Measurements from ENCODE around the gene EARS2. TPM values are rescaled to one million over a fixed set of nuclear protein-coding genes. Genes with fewer than 3 reads are reported as not detected.

EARS2 gene
- total RNA-seq, 1 experiment from 2014 or later: 32.8 TPM

DNA sequence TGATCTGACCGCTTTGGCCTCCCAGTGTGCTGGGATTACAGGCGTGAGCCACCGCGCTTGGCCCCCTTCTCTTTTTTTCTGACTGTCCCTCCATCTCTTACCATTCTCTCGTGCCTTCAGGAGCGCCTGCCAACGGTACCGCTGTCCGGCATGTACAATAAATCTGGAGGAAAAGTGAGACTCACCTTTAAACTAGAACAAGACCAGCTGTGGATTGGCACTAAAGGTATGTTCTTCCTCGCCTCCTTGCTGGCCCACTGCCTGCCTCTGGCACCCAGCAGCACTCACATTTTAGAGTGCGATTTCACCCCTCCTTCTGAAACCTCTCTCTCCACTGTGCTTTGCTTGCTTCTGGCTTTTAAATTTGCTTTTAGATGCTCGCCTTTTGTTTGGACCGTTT, 5.4 kb upstream of the EARS2 start:
- DNase-seq (ENCODE audit: unreplicated experiment): no peak
- no peaks in the 10 kb centered on the region for H3K9me3 Mint-ChIP-seq (ENCODE audit: unreplicated experiment)
- BruUV-seq (replicated peaks): no TSS peak
- intact Hi-C loops (cut with micrococcal nuclease): no loop called here
- ChIA-PET POLR2A (no interaction called here), CTCF (no interaction called here)
- no peak overlapping the region for H3K4me3 Mint-ChIP-seq (ENCODE audit: unreplicated experiment)
- TF ChIP-seq, protein P1, sequence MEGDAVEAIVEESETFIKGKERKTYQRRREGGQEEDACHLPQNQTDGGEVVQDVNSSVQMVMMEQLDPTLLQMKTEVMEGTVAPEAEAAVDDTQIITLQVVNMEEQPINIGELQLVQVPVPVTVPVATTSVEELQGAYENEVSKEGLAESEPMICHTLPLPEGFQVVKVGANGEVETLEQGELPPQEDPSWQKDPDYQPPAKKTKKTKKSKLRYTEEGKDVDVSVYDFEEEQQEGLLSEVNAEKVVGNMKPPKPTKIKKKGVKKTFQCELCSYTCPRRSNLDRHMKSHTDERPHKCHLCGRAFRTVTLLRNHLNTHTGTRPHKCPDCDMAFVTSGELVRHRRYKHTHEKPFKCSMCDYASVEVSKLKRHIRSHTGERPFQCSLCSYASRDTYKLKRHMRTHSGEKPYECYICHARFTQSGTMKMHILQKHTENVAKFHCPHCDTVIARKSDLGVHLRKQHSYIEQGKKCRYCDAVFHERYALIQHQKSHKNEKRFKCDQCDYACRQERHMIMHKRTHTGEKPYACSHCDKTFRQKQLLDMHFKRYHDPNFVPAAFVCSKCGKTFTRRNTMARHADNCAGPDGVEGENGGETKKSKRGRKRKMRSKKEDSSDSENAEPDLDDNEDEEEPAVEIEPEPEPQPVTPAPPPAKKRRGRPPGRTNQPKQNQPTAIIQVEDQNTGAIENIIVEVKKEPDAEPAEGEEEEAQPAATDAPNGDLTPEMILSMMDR (IDR thresholded peaks at IDR 0.05; ENCODE audit: unreplicated experiment): no peak
- H3K27ac Mint-ChIP-seq (ENCODE audit: low read depth, unreplicated experiment): no peak overlapping the region
- H3K36me3 Mint-ChIP-seq (ENCODE audit: insufficient read depth, unreplicated experiment): peaks cover 75% of the 10 kb centered on the region
- peaks cover 4% of the 10 kb centered on the region for H3K4me1 Mint-ChIP-seq (ENCODE audit: insufficient read depth, unreplicated experiment)
- H3K27me3 Mint-ChIP-seq (ENCODE audit: insufficient read depth, unreplicated experiment): no peaks in the 10 kb centered on the region

DNA sequence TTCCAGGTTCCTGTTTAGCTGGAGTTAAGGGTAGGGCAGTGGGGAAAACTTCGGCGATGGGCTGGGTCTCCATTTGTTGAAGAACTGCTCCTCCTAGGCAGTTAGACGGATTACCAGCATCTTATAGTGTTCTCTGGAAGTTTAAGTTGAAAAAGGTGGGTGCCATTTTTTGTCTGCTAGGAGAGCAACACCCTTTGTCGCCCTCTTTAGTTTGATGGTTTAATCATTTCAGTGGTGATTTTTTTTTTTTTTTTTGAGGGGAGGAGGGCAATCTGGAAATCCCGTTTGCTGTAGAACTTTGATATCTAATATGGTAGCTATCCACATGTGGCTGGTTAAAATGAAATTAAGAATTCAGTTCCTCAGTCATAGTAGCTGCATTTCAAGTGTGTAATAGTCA, 4.4 kb upstream of the EARS2 start:
- no peaks in the 10 kb centered on the region for H3K9me3 Mint-ChIP-seq (ENCODE audit: unreplicated experiment)
- no peaks in the 10 kb centered on the region for H3K27me3 Mint-ChIP-seq (ENCODE audit: insufficient read depth, unreplicated experiment)
- peaks cover 10% of the 10 kb centered on the region for H3K4me1 Mint-ChIP-seq (ENCODE audit: insufficient read depth, unreplicated experiment)
- peaks cover 71% of the 10 kb centered on the region for H3K36me3 Mint-ChIP-seq (ENCODE audit: insufficient read depth, unreplicated experiment)
- no peak for DNase-seq (ENCODE audit: unreplicated experiment)
- POLR2A ChIA-PET: no interaction called here
- TF ChIP-seq, protein P1 (IDR thresholded peaks at IDR 0.05; ENCODE audit: unreplicated experiment): no peak
- CTCF ChIA-PET: interaction anchor here (0.7 kb wide), 2 partner anchors 35 to 239 kb away, joined by 3 read pairs; no protein-coding TSS in a partner anchor
- BruUV-seq (replicated peaks): no TSS peak
- H3K27ac Mint-ChIP-seq (ENCODE audit: low read depth, unreplicated experiment): no peak overlapping the region
- no peak overlapping the region for H3K4me3 Mint-ChIP-seq (ENCODE audit: unreplicated experiment)
- intact Hi-C loops (cut with micrococcal nuclease): no loop called here

DNA sequence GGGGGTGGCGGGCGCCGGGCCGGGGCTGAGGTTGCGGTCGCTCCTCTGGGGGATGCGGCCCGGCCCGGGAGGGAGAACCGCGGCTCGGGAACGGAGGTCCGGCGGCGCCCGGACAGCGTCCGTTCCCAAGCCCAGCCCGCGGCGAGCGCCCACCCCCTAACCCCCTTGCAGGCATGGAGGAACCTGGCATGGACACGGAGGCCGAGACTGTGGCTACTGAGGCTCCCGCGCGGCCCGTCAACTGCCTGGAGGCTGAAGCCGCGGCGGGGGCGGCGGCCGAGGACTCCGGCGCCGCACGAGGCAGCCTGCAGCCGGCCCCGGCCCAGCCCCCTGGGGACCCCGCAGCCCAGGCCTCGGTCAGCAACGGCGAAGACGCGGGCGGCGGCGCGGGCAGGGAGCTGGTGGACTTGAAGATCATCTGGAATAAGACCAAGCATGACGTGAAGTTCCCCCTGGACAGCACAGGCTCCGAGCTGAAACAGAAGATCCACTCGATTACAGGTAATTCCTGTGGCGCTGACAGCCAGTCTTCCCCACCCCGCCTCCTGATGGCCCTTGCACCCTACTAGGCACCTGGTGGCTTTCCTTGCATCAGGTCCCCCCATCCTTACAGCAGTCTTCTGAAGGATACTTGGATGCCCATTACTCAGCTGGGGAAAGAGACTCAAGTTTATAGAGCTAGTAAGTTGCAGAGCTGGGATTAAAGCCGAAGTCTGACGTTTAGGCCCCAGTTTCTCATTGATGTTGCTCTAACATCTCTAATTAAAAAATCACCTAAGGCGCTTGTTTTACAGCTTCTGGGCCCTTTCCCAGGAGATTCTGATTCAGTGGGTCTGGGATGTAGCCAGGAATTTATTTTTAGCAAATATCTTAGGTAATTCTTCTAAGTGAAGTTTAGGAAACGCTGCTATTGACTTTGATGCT, 891 bp upstream of the EARS2 start:
- Mint-ChIP-seq H3K36me3 (ENCODE audit: insufficient read depth, unreplicated experiment) (peaks cover 36% of the 10 kb centered on the region), H3K4me1 (ENCODE audit: insufficient read depth, unreplicated experiment) (peaks cover 10% of the 10 kb centered on the region), H3K9me3 (ENCODE audit: unreplicated experiment) (no peaks in the 10 kb centered on the region), H3K27ac (ENCODE audit: low read depth, unreplicated experiment) (peak overlapping the region; percentile 88), H3K27me3 (ENCODE audit: insufficient read depth, unreplicated experiment) (no peaks in the 10 kb centered on the region), H3K4me3 (ENCODE audit: unreplicated experiment) (peak overlapping the region; percentile 96)
- no TSS peak for BruUV-seq (replicated peaks)
- intact Hi-C loops (cut with micrococcal nuclease): loop anchor here (1.0 to 2.0 kb wide), 4 partner anchors 38 to 170 kb away; partner anchors contain the start of genes COG7 and NDUFAB1
- TF ChIP-seq, protein P1 (IDR thresholded peaks at IDR 0.05; ENCODE audit: unreplicated experiment): no peak
- CTCF ChIA-PET: interaction anchor here (0.6 to 2.5 kb wide), 19 partner anchors 8 to 1021 kb away, joined by 3 to 12 read pairs (median 3); partner anchors contain the start of gene NDUFAB1
- POLR2A ChIA-PET: interaction anchor here (0.6 to 2.7 kb wide), 22 partner anchors 7 to 1457 kb away, joined by 3 to 24 read pairs (median 4); partner anchors contain the start of genes ARHGAP17, DCTN5, GGA2 and PALB2
- peak; percentile 74 for DNase-seq (ENCODE audit: unreplicated experiment)

DNA sequence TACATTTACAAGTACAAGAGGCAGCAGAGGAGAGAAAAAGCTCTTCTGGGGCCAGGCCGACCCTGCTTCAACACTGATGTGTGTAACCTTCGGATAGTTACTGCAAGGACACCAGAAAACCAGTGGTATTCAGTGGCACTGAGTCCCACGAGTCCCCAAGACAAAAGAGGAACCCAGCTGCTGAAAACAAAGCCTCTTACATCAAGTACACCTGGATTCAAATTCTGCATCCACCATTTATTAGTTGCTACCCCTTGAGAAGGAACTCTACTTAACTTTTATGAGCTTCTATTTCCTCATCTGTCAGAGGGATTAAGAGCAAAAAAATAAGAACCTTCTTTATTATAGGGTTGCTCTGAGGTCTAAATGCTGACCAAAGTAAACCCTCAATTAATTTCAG, 2.6 kb downstream of the EARS2 start:
- intact Hi-C loops (cut with micrococcal nuclease): no loop called here

More for the DNA sequence above, 2.6 kb downstream of the EARS2 start:
- ChIA-PET POLR2A (interaction anchor here (0.6 to 0.8 kb wide), 4 partner anchors 23 to 971 kb away, joined by 3 to 4 read pairs (median 4); partner anchors contain the start of gene COG7), CTCF (interaction anchor here (0.7 to 1.4 kb wide), 4 partner anchors 10 to 373 kb away, joined by 3 to 5 read pairs (median 3); partner anchors contain the start of gene NDUFAB1)
- H3K27ac Mint-ChIP-seq (ENCODE audit: low read depth, unreplicated experiment): peak overlapping the region; percentile 18
- H3K4me1 Mint-ChIP-seq (ENCODE audit: insufficient read depth, unreplicated experiment): peaks cover 6% of the 10 kb centered on the region
- H3K9me3 Mint-ChIP-seq (ENCODE audit: unreplicated experiment): no peaks in the 10 kb centered on the region
- H3K36me3 Mint-ChIP-seq (ENCODE audit: insufficient read depth, unreplicated experiment): peaks cover 34% of the 10 kb centered on the region
- no peaks in the 10 kb centered on the region for H3K27me3 Mint-ChIP-seq (ENCODE audit: insufficient read depth, unreplicated experiment)
- TF ChIP-seq, protein P1 (IDR thresholded peaks at IDR 0.05; ENCODE audit: unreplicated experiment): no peak
- no TSS peak for BruUV-seq (replicated peaks)
- DNase-seq (ENCODE audit: unreplicated experiment): no peak
- H3K4me3 Mint-ChIP-seq (ENCODE audit: unreplicated experiment): no peak overlapping the region
